ENCODE data around the gene BICD1. TPM values are rescaled to one million over a fixed set of nuclear protein-coding genes. Genes with fewer than 3 reads are reported as not detected.

The BICD1 gene
- total and polyA plus RNA-seq, 4 donors: 0.46 to 3.4 (median 1.1) TPM

DNA sequence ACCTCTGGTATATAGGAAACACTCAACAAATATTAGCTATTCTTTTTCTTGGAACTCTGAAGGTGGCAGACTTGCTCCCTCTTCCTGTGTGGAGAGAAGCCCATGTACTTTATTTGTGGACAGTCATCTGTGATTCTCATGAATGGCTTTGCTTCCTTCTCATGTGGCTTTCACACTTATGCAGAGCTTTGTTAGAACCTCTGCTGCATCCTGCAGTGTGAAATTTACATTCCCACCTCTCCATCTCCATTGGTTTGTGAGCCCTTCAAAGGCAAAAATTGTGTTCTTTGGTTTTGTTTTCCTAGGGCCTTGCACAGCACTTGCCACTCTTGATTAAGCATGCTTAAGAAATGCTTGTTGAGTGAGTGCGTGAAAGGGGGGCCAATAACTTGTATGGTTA lies 51.9 kb downstream of the BICD1 start:
- no peak for TF ChIP-seq FOXA1 (IDR thresholded peaks at IDR 0.05)
- TF ChIP-seq EGR1 (IDR thresholded peaks at IDR 0.05; ENCODE audit: low read depth in 2 of 2): no peak
- TF ChIP-seq, protein P1, sequence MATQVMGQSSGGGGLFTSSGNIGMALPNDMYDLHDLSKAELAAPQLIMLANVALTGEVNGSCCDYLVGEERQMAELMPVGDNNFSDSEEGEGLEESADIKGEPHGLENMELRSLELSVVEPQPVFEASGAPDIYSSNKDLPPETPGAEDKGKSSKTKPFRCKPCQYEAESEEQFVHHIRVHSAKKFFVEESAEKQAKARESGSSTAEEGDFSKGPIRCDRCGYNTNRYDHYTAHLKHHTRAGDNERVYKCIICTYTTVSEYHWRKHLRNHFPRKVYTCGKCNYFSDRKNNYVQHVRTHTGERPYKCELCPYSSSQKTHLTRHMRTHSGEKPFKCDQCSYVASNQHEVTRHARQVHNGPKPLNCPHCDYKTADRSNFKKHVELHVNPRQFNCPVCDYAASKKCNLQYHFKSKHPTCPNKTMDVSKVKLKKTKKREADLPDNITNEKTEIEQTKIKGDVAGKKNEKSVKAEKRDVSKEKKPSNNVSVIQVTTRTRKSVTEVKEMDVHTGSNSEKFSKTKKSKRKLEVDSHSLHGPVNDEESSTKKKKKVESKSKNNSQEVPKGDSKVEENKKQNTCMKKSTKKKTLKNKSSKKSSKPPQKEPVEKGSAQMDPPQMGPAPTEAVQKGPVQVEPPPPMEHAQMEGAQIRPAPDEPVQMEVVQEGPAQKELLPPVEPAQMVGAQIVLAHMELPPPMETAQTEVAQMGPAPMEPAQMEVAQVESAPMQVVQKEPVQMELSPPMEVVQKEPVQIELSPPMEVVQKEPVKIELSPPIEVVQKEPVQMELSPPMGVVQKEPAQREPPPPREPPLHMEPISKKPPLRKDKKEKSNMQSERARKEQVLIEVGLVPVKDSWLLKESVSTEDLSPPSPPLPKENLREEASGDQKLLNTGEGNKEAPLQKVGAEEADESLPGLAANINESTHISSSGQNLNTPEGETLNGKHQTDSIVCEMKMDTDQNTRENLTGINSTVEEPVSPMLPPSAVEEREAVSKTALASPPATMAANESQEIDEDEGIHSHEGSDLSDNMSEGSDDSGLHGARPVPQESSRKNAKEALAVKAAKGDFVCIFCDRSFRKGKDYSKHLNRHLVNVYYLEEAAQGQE (IDR thresholded peaks at IDR 0.05): no peak
- TF ChIP-seq, protein P2, sequence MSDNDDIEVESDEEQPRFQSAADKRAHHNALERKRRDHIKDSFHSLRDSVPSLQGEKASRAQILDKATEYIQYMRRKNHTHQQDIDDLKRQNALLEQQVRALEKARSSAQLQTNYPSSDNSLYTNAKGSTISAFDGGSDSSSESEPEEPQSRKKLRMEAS (IDR thresholded peaks at IDR 0.05): no peak
- Histone ChIP-seq H3K4me3 (ENCODE audit: low read depth in 1 of 3, low read length in 3 of 3) (no peak overlapping the region), H3K27ac (ENCODE audit: low read depth in 1 of 2, low read length in 2 of 2) (no peak overlapping the region), H3K27me3 (ENCODE audit: control insufficient read depth in 4 of 4, insufficient read depth in 4 of 4, low read length in 3 of 4) (no peaks in the 10 kb centered on the region), H3K36me3 (ENCODE audit: control insufficient read depth in 4 of 4, insufficient read depth in 3 of 4, low read depth in 1 of 4, low read length in 3 of 4) (no peaks in the 10 kb centered on the region), H3K4me1 (ENCODE audit: control insufficient read depth in 4 of 4, insufficient read depth in 4 of 4, low read length in 3 of 4) (no peaks in the 10 kb centered on the region), H3K9ac (ENCODE audit: low read depth in 1 of 2, low read length in 2 of 2) (no peak overlapping the region), H3K9me3 (ENCODE audit: control insufficient read depth in 4 of 4, low read length in 3 of 4) (no peaks in the 10 kb centered on the region)
- 95% methylated on average over 1 of the region's 1 CpG for WGBS
- DNase-seq (ENCODE audit: low spot score): no peak

DNA sequence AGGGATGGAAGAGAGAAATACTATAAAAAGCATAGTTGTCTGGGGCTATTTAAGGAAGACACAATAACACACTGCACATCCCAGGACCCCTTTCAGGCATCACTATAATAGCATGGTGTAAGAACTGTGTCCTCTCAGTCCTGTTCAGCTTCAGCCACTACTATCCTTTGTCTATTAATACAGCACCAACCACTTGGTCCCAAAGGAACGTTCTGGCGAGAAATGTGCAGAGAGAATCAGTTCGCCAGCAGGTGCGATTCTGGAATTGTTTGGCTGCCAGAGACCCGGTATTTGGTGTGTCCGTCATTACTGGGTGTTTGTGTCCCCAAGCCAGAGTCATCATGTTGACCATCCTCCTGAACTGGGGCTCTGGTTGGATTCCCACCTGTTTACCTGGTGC lies 52.7 kb downstream of the BICD1 start:
- no peak for DNase-seq (ENCODE audit: low spot score)
- H3K27me3 ChIP-seq (ENCODE audit: control insufficient read depth in 4 of 4, insufficient read depth in 4 of 4, low read length in 3 of 4): no peaks in the 10 kb centered on the region

More for the DNA sequence above, 52.7 kb downstream of the BICD1 start:
- H3K36me3 ChIP-seq (ENCODE audit: control insufficient read depth in 4 of 4, insufficient read depth in 3 of 4, low read depth in 1 of 4, low read length in 3 of 4): no peaks in the 10 kb centered on the region
- no peaks in the 10 kb centered on the region for H3K4me1 ChIP-seq (ENCODE audit: control insufficient read depth in 4 of 4, insufficient read depth in 4 of 4, low read length in 3 of 4)
- TF ChIP-seq, protein P2 (IDR thresholded peaks at IDR 0.05): no peak
- TF ChIP-seq EGR1 (IDR thresholded peaks at IDR 0.05; ENCODE audit: low read depth in 2 of 2) (no peak), YY1 (IDR thresholded peaks at IDR 0.05) (no peak), GABPA (IDR thresholded peaks at IDR 0.05 in 1 of 2, conservative IDR thresholded peaks at IDR 0.05 in 1 of 2) (no peak), RXRA (IDR thresholded peaks at IDR 0.05) (no peak), RAD21 (IDR thresholded peaks at IDR 0.05) (no peak), ATF3 (IDR thresholded peaks at IDR 0.05) (no peak), JUND (IDR thresholded peaks at IDR 0.05) (no peak), FOXA1 (IDR thresholded peaks at IDR 0.05) (no peak), HNF4G (IDR thresholded peaks at IDR 0.05) (no peak), TAF1 (conservative IDR thresholded peaks at IDR 0.05) (no peak), FOXA2 (IDR thresholded peaks at IDR 0.05) (no peak), CTCF (IDR thresholded peaks at IDR 0.05; ENCODE audit: low read depth, low read length, missing input control) (no peak)
- TF ChIP-seq, protein P1 (IDR thresholded peaks at IDR 0.05): no peak
- TF ChIP-seq, protein P3, sequence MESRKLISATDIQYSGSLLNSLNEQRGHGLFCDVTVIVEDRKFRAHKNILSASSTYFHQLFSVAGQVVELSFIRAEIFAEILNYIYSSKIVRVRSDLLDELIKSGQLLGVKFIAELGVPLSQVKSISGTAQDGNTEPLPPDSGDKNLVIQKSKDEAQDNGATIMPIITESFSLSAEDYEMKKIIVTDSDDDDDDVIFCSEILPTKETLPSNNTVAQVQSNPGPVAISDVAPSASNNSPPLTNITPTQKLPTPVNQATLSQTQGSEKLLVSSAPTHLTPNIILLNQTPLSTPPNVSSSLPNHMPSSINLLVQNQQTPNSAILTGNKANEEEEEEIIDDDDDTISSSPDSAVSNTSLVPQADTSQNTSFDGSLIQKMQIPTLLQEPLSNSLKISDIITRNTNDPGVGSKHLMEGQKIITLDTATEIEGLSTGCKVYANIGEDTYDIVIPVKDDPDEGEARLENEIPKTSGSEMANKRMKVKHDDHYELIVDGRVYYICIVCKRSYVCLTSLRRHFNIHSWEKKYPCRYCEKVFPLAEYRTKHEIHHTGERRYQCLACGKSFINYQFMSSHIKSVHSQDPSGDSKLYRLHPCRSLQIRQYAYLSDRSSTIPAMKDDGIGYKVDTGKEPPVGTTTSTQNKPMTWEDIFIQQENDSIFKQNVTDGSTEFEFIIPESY (IDR thresholded peaks at IDR 0.05): no peak
- 97% methylated on average over 6 of the region's 6 CpGs for WGBS
- no peak overlapping the region for H3K9ac ChIP-seq (ENCODE audit: low read depth in 1 of 2, low read length in 2 of 2)
- H3K4me3 ChIP-seq (ENCODE audit: low read depth in 1 of 3, low read length in 3 of 3): no peak overlapping the region
- H3K27ac ChIP-seq (ENCODE audit: low read depth in 1 of 2, low read length in 2 of 2): no peak overlapping the region
- H3K9me3 ChIP-seq (ENCODE audit: control insufficient read depth in 4 of 4, low read length in 3 of 4): no peaks in the 10 kb centered on the region
